Endothelial cell of umbilical vein (primary cell): ENCODE results near the gene BLACAT1. TPM values are rescaled to one million over a fixed set of nuclear protein-coding genes. Genes with fewer than 3 reads are reported as not detected.

Experiments
- BruUV-seq: library from RNA; stranded (reverse); fragments of 400-500 nt; replicated peaks from 2 replicates; lab custom pipeline; 2021; lab: Mats Ljungman, UMichigan
- CTCF ChIA-PET: fragments of 300-600, 350-600 bp; sonication (Branson Sonifier 250); formaldehyde crosslinking; loops from one replicate; lab custom pipeline; 2021; ENCODE audit warnings: antibody characterized with exemption, inconsistent platforms; lab: Charles Lee
- POLR2A ChIA-PET: fragments of 300-600, 350-600 bp; sonication (Branson Sonifier 250); formaldehyde crosslinking; loops from one replicate; lab custom pipeline; 2021; ENCODE audit warnings: antibody characterized with exemption, inconsistent platforms; lab: Charles Lee
- DNase-seq: peaks from one replicate; pipeline ENCODE4 v3.0.0-alpha.2; 2011; ENCODE audit warnings: low read depth, low spot score
- FAIRE-seq: peaks from 2 replicates; lab custom pipeline; 2011; peaks lifted over from hg19 to GRCh38; lab: Jason Lieb, UNC
- H2AFZ ChIP-seq: 2 replicates; pipeline ENCODE4 v1.6.0; 2012; ENCODE audit warnings: low read depth, low read length, control low read depth, inconsistent platforms
- H3K27ac ChIP-seq: 2 replicates; pipeline ENCODE4 v1.5.1; 2011; ENCODE audit warnings: low read depth, mild to moderate bottlenecking, control low read depth, low read length, moderate library complexity; ENCODE audit not compliant: insufficient read depth
- H3K27me3 ChIP-seq, 2 experiments: 2 replicates each; pipeline versions ENCODE4 v1.6.0 to v1.6.1; 2011; ENCODE audit warnings: low read length in 2 of 2, mixed read lengths in 1 of 2; ENCODE audit not compliant: control insufficient read depth in 2 of 2, insufficient read depth in 2 of 2
- H3K36me3 ChIP-seq, 2 experiments: 2 replicates in 1 of 2; 3 replicates in 1 of 2; pipeline ENCODE4 v1.5.1; 2011; ENCODE audit warnings: low read length in 2 of 2, mild to moderate bottlenecking in 1 of 2, moderate library complexity in 1 of 2; ENCODE audit not compliant: control insufficient read depth in 2 of 2, insufficient read depth in 2 of 2; ENCODE audit errors: extremely low read depth in 1 of 2
- H3K4me1 ChIP-seq: 3 replicates; pipeline ENCODE4 v1.5.1; 2011; ENCODE audit warnings: mild to moderate bottlenecking, low read length; ENCODE audit not compliant: control insufficient read depth, insufficient read depth; ENCODE audit errors: extremely low read depth
- H3K4me2 ChIP-seq: 2 replicates; pipeline ENCODE4 v1.6.1; 2011; ENCODE audit warnings: low read length, control low read depth, mixed read lengths; ENCODE audit not compliant: insufficient read depth
- H3K4me3 ChIP-seq, 3 experiments: fragments of 200-600 bp in 1 of 3; sonication (generic), shearing (Covaris generic) in 1 of 3; replicated peaks in 1 of 3; 2 replicates each; pipeline ENCODE4 v1.5.1; 2011 to 2016; ENCODE audit warnings: control low read depth in 3 of 3, low read length in 3 of 3, mild to moderate bottlenecking in 2 of 3, inconsistent platforms in 1 of 3, low read depth in 1 of 3, moderate library complexity in 1 of 3; ENCODE audit not compliant: insufficient read depth in 1 of 3
- H3K79me2 ChIP-seq: 2 replicates; pipeline ENCODE4 v1.6.0; 2012; ENCODE audit warnings: low read length, inconsistent platforms; ENCODE audit not compliant: control insufficient read depth, insufficient read depth
- H3K9ac ChIP-seq: replicated peaks from 2 replicates; pipeline ENCODE3; 2011; ENCODE audit warnings: low read length, control low read depth; ENCODE audit not compliant: insufficient read depth; ENCODE audit errors: extremely low read depth
- H3K9me1 ChIP-seq: replicated peaks from 3 replicates; pipeline ENCODE4 v1.6.0; 2011; ENCODE audit warnings: mild to moderate bottlenecking, low read length; ENCODE audit not compliant: control insufficient read depth, insufficient read depth; ENCODE audit errors: extremely low read depth
- H3K9me3 ChIP-seq: replicated peaks from 2 replicates; pipeline ENCODE4 v1.5.1; 2012; ENCODE audit warnings: low read length, inconsistent platforms; ENCODE audit not compliant: control insufficient read depth, insufficient read depth
- H4K20me1 ChIP-seq: replicated peaks from 2 replicates; pipeline ENCODE3; 2011; ENCODE audit warnings: mild to moderate bottlenecking, low read length; ENCODE audit not compliant: control insufficient read depth, insufficient read depth; ENCODE audit errors: extremely low read depth
- CTCF ChIP-seq, 2 donors: IDR thresholded peaks; 1 replicate in 1 of 2; 2 replicates in 1 of 2; pipeline ENCODE4 v1.5.1; 2011; ENCODE audit warnings: low read length in 2 of 2, mild to moderate bottlenecking in 2 of 2, moderate library complexity in 2 of 2, control low read depth in 1 of 2, inconsistent platforms in 1 of 2, low read depth in 1 of 2; ENCODE audit not compliant: insufficient read depth in 1 of 2; ENCODE audit errors: extremely low read depth in 1 of 2
- EZH2 ChIP-seq: IDR thresholded peaks from 2 replicates; pipeline ENCODE4 v1.6.1; 2012; ENCODE audit warnings: borderline replicate concordance, low read depth, mild to moderate bottlenecking, moderate library complexity, low read length, inconsistent platforms; ENCODE audit not compliant: severe bottlenecking
- FOS ChIP-seq: IDR thresholded peaks from 2 replicates; pipeline ENCODE4 v1.6.1; 2011; ENCODE audit warnings: mild to moderate bottlenecking, low read length, moderate library complexity, borderline replicate concordance; ENCODE audit not compliant: insufficient read depth
- GATA2 ChIP-seq: IDR thresholded peaks from 2 replicates; pipeline ENCODE4 v1.7.0; 2011; ENCODE audit warnings: low read depth, mild to moderate bottlenecking, moderate library complexity, mixed read lengths, low read length; ENCODE audit not compliant: insufficient read length, insufficient read depth
- JUN ChIP-seq: IDR thresholded peaks from 2 replicates; pipeline ENCODE4 v1.6.1; 2011; ENCODE audit warnings: borderline replicate concordance, low read depth; ENCODE audit not compliant: insufficient read length, insufficient read depth
- MAX ChIP-seq: IDR thresholded peaks from 2 replicates; pipeline ENCODE4 v1.6.1; 2011; ENCODE audit not compliant: insufficient read depth, insufficient read length
- MYC ChIP-seq: IDR thresholded peaks from one replicate; pipeline ENCODE4 v1.6.1; 2011; ENCODE audit warnings: mild to moderate bottlenecking, low read depth, low read length
- POLR2A ChIP-seq: IDR thresholded peaks from 2 replicates; pipeline ENCODE4 v1.6.1; 2012; ENCODE audit warnings: low read depth, mild to moderate bottlenecking, control low read depth, low read length
- POLR2AphosphoS5 ChIP-seq: IDR thresholded peaks from 2 replicates; pipeline ENCODE4 v1.6.1; 2012; ENCODE audit warnings: low read depth, mild to moderate bottlenecking, control low read depth, low read length, moderate library complexity; ENCODE audit not compliant: insufficient read depth
- dilution Hi-C: fragments of 300-500 bp; cut with MboI; formaldehyde crosslinking; loops from one replicate; pipeline ENCODE4 v1.15.0; 2019; ENCODE audit warnings: low sequenced_read_pairs; ENCODE audit not compliant: extremely low pct_ligation_motif_present
- intact Hi-C: fragments of 100-400 bp; cut with micrococcal nuclease; formaldehyde crosslinking; loops from one replicate; pipeline ENCODE4 v1.10.0; 2022
- polyA plus RNA-seq, 4 experiments: library from polyadenylated mRNA; depleted of rRNA in 3 of 4; stranded (reverse) in 3 of 4; unstranded in 1 of 4; fragments of >200 nt; gene quantifications; 2 replicates each; pipeline versions ENCODE4 v1.2.1 to v1.2.3, GENCODE V29; 2011 to 2012; ENCODE audit warnings: missing spikeins in 1 of 4
- total RNA-seq: library from RNA; stranded (reverse); gene quantifications from 2 replicates; pipeline ENCODE4 v1.2.3, GENCODE V29; 2021

BLACAT1 gene
- total and polyA plus RNA-seq, 2 donors (not counting 3 experiments of a cell fraction or from before 2014, with no cell fraction given), result not detected

- H3K9ac ChIP-seq, result no peak overlapping the region
- H3K36me3 ChIP-seq, result no peaks in the 10 kb centered on the region
- peaks cover 2% of the 10 kb centered on the region for H3K4me1 ChIP-seq
- H3K9me1 ChIP-seq, result no peaks in the 10 kb centered on the region
- H3K79me2 ChIP-seq, result no peaks in the 10 kb centered on the region
- H3K27ac ChIP-seq, result no peak overlapping the region
- H3K9me3 ChIP-seq, result no peaks in the 10 kb centered on the region
- CTCF ChIA-PET, result interaction anchor here (0.6 to 1.6 kb wide), 31 partner anchors 8 to 257 kb away, joined by 3 to 21 read pairs (median 4); partner anchors contain the start of gene TMCC2
- H2AFZ ChIP-seq, result no peak overlapping the region
- BruUV-seq, result no TSS peak
- peak; percentile 37 to 71 for TF ChIP-seq CTCF (IDR thresholded peaks at IDR 0.05; ENCODE audit: extremely low read depth in 1 of 2, insufficient read depth in 1 of 2, low read depth in 1 of 2, low read length in 2 of 2)
- no peak for TF ChIP-seq POLR2AphosphoS5
- no peak overlapping the region for H3K4me3 ChIP-seq
- POLR2A ChIA-PET, result no interaction called here
- FAIRE-seq, result no peak
- H3K4me2 ChIP-seq, result no peak overlapping the region
- intact Hi-C loops, result loop anchor here (5.0 kb wide), 1 partner anchor 84 kb away; no protein-coding TSS in a partner anchor
- H4K20me1 ChIP-seq, result no peaks in the 10 kb centered on the region
- dilution Hi-C loops, result no loop called here
- peaks cover 14 to 22% of the 10 kb centered on the region in 2 experiments for H3K27me3 ChIP-seq
- peak; percentile 65 for DNase-seq
Measured at GRCh38 chr1:205438213-205439158, 17.4 kb downstream of the BLACAT1 start.

DNA sequence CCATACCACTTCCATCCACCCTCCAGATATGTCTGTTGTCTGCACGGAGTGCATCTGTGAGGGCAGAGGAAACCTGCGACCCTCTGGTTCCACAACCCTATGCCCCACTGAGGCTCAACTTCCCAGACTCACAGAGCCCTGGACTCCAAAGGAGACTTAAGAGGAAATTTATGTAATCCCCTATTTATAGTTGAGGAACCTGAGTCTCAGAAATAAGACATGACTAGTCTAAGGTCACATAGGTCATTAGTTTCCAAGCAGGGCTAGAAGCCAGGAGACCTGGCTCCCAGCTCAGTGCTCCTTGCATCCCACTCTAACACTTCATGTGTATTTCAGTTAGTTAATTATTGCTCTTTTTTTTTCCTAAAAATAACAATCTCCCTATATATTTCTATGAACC, 18.3 kb downstream of the BLACAT1 start:
- no peak overlapping the region for H3K4me2 ChIP-seq
- no peak overlapping the region for H3K4me3 ChIP-seq
- no peaks in the 10 kb centered on the region for H3K9me1 ChIP-seq
- H4K20me1 ChIP-seq, result no peaks in the 10 kb centered on the region
- no peak overlapping the region for H2AFZ ChIP-seq
- peaks cover 2% of the 10 kb centered on the region for H3K4me1 ChIP-seq
- H3K9ac ChIP-seq, result no peak overlapping the region
- H3K27ac ChIP-seq, result no peak overlapping the region
- no peaks in the 10 kb centered on the region for H3K36me3 ChIP-seq
- dilution Hi-C loops, result no loop called here
- DNase-seq, result no peak
- no peak for TF ChIP-seq FOS
- TF ChIP-seq MYC, result no peak
- no peak for TF ChIP-seq POLR2A
- no peak for TF ChIP-seq GATA2
- TF ChIP-seq POLR2AphosphoS5, result no peak
- TF ChIP-seq JUN, result no peak
- no peak for TF ChIP-seq EZH2
- no peak for TF ChIP-seq CTCF (IDR thresholded peaks at IDR 0.05; ENCODE audit: extremely low read depth in 1 of 2, insufficient read depth in 1 of 2, low read depth in 1 of 2, low read length in 2 of 2)
- no peak for TF ChIP-seq MAX
- CTCF ChIA-PET, result interaction anchor here (1.2 kb wide), 1 partner anchor 15 kb away, joined by 3 read pairs; no protein-coding TSS in a partner anchor
- intact Hi-C loops, result loop anchor here (5.0 kb wide), 1 partner anchor 85 kb away; no protein-coding TSS in a partner anchor
- BruUV-seq, result no TSS peak
- POLR2A ChIA-PET, result no interaction called here
- FAIRE-seq, result no peak
- H3K9me3 ChIP-seq, result no peaks in the 10 kb centered on the region
- no peaks in the 10 kb centered on the region for H3K79me2 ChIP-seq
- peaks cover 14 to 20% of the 10 kb centered on the region in 2 experiments for H3K27me3 ChIP-seq
